ENCODE measurements around the gene PCED1A.

- TF ChIP-seq CTCF (IDR thresholded peaks at IDR 0.05; ENCODE audit: low read depth, low read length) (no peak), POLR2A (IDR thresholded peaks at IDR 0.05; ENCODE audit: extremely low read depth, insufficient read length) (no peak), MAX (IDR thresholded peaks at IDR 0.05; ENCODE audit: low read depth, low read length) (no peak)
Observed at GRCh38 chr20:2846698-2847097, 6.2 kb upstream of the PCED1A start.

Measured in NB4 (cell line).